HG02571 (cell line): ENCODE data around the gene SAMD4A.
A peak's percentile ranks its signal among the peaks of the same experiment; 100 is the strongest.

Experiments used
- ATAC-seq: cut with Tn5 transposase; IDR thresholded peaks from one replicate; pipeline ENCODE4 v1.9.1; 2021; ENCODE audit warnings: mild to moderate bottlenecking, moderate library complexity; ENCODE audit not compliant: unreplicated experiment

Gene SAMD4A

DNA sequence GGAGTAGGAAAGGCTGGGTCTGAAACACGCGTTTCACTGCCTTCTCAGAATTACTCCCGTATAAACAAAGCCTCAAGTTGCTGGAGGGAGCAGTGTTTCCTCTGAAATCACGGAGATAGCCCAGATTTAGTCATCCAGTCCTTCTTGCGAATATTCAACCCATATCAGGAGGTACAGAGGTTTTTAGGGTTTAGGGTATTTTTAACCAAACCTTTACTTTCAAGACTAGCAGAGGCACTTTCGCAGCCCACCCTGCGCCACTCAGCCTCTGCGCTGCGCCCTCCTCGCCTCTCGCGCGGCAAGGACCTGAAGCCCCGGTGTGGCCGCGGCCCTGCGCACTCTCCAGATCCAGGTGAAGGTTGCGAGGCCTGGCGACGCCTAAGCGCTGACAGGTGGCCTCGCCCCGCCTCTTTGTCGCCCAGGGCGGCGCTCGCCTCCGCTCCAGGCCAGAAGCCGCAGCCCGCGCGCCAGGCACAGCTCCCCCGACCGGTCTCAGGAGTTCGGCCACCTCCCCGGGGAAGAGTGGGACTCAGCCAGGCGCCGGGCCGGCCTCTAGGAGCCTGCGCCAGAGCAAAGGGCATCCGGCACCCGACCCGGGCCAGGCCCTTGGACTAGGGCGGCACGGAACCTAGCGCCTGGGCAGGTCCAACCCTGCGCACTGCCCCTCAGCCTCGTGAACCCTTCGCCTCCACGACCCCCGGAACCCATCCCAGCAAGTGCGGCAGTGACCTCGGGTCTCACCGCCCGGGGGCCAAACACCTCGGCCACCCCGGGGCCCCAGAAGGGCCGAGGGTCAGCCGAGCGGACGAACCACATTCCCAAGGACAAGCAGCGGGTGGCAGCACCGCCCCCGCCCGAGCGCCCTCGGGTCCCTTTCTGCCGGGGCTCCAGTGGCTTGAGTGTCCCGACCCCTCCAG is 1.8 kb upstream of the SAMD4A start:
- ATAC-seq: peak; percentile 35

GRCh38 chr14:54565785-54566409 is 1.0 kb upstream of the SAMD4A start:
- peak; percentile 54 for ATAC-seq

- no peak for ATAC-seq
These were observed 303 bp downstream of the SAMD4A start for GRCh38 chr14:54567224-54567638.

GRCh38 chr14:54567639-54568561 is 972 bp downstream of the SAMD4A start:
- ATAC-seq: no peak

- no peak for ATAC-seq
These were observed 2.1 kb downstream of the SAMD4A start for GRCh38 chr14:54568821-54569595.

DNA sequence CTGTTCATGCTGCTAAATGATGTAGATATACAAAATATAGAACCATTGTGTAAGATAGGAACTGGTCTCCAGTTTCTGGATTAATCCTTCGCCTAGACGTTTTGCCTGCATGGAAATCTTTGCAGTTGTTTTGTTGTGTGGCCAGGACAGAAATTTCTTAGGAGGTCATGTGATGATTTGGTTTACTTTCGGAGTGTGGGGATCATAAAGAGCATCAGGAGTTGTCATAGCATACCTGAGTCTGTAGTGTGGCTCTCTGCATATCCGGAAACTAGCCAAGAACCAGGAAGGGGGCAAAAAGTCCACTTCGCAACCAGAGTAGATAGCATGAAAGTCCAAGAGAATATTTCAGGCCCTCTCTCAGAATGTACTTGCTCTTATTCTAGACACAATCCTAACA is 3.1 kb downstream of the SAMD4A start:
- no peak for ATAC-seq

- ATAC-seq: no peak
These were observed 3.9 kb downstream of the SAMD4A start for GRCh38 chr14:54570631-54571415.

GRCh38 chr14:54572316-54572715 is 5.4 kb downstream of the SAMD4A start:
- ATAC-seq: no peak

- no peak for ATAC-seq
These were observed 7.6 kb downstream of the SAMD4A start for GRCh38 chr14:54574528-54574927.

DNA sequence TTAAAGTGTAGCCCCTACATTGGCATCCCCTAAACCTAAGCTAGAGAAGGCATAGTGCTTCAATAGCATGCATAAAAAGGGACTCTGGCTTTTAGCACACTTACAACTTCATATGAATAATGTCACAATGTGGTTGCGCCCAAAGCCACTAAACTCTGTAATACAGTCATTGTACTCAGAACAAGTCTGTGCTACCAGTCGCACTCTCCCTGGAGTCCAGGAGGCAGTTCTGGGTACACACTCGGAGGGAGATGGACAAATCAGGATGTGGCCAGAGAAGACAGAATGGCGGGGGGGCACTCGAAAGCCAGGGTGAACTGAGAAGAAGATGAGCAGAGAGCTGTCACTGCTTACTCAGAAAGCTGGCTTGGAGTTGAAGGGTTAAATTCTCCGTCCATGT is 10.6 kb downstream of the SAMD4A start:
- ATAC-seq: no peak

GRCh38 chr14:54577977-54578376 is 11.0 kb downstream of the SAMD4A start:
- ATAC-seq: no peak

- no peak for ATAC-seq
These were observed 12.7 kb downstream of the SAMD4A start for GRCh38 chr14:54579621-54580020.

DNA sequence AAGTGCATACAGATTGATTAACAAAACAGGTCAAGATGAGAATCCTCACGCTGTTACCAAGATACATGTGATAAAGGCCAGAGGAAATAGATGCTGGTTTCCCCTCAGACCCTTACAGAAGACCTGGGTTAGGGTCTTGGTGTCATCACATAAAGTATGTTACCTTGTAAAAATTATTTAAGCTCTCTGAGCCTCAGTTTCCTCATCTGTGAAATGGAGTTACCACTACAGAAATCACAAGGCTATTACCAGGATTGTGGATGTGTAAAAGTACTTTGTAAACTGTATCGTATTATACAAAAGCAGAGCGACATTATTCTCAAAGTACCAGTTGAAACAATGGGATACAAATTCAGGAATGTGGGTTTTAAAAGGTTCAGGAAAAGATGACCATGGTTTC is 14.0 kb downstream of the SAMD4A start:
- ATAC-seq: no peak

DNA sequence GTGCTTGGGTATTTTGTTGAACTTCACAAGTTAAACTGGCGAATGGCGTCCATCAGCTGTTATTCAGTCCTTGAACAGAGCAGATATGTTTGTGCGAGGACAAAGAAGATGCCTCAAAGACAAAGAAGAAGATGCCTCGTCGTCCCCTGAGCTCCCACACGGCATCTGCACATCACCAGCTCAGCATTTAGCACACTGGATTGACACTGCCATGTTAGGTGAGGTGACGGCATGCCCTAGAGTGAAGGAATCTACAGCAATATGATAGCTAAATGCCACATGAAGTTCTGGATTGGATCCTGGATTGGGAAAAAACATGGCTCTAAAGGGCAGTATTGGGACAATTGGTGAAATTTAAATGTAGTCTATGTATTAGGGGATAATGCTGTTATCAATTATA is 15.4 kb downstream of the SAMD4A start:
- ATAC-seq: no peak

DNA sequence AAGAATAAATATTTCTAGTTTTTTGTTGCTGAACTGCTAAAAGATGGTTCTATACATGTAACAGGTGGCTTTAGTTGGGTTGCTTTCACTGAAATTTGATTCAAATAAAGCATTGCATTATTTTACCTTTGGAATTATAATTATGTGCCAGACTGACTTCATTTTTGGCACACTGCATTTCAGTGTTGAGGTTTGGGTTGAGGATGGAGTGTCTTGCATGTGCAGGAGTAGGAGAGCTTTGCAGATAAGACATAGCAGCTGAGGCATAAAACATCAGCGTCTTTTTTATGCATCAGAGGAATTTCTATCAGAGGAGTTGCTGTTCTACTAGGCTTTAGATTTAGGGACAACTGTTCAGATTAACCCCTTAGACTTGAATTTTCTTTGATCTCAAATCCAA is 17.2 kb downstream of the SAMD4A start:
- no peak for ATAC-seq

- no peak for ATAC-seq
These were observed 18.3 kb downstream of the SAMD4A start for GRCh38 chr14:54585214-54585613.

- ATAC-seq: no peak
These were observed 22.1 kb downstream of the SAMD4A start for GRCh38 chr14:54589076-54589475.

DNA sequence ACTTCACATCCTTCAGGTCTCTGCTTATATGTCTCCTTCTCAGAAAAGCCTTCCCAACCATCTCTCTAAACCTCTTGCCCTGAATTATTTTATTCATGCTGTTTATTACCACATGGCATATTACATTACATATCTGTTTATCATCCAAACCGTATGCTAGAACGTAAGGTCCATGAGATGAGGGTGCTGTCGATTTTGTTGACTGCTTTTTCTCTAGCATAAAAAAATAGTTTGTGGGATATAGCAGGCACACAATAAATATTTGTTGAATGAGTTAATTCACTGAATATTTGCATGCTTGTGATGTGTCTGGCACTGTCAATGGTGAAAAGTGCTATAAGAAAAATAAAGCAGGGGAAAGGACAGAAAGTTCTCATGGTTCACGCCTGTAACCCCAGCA is 22.9 kb downstream of the SAMD4A start:
- ATAC-seq: no peak

- no peak for ATAC-seq
These were observed 23.6 kb downstream of the SAMD4A start for GRCh38 chr14:54590481-54590880.

GRCh38 chr14:54591461-54591860 is 24.5 kb downstream of the SAMD4A start:
- ATAC-seq: no peak
